T-helper 1 cell (primary cell): ENCODE data around the gene AP5Z1.

Experiments
- DNase-seq, 5 donors: peaks; one replicate each; pipeline ENCODE4 v3.0.0-alpha.2; 2012 to 2020

AP5Z1 gene

GRCh38 chr7:4766666-4767519, 8.5 kb upstream of the AP5Z1 start:
- DNase-seq: no peak

GRCh38 chr7:4768597-4769569, 6.5 kb upstream of the AP5Z1 start:
- DNase-seq: no peak

DNA sequence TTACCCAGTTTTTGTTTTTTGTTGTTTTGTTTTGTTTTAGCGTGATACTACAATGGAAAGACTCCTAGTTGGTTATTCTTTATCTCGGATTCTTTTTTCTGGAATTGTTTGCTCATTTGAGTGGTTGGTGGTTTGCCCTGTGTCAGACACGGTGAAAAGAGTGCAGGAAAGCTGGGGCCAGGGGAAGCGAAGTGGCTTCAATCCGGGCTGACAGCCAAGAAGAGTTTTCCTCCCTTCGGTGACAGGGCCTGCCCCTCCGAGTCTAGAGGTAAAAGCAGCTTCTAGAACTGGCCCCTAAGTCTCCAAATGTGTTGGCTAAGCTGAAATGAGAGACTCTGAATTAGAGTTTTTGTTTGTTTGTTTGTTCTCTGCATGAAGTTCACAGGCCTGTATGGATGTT, 5.7 kb upstream of the AP5Z1 start:
- DNase-seq: no peak

GRCh38 chr7:4770886-4771285, 4.5 kb upstream of the AP5Z1 start:
- DNase-seq: no peak

GRCh38 chr7:4771737-4772136, 3.7 kb upstream of the AP5Z1 start:
- no peak for DNase-seq

DNA sequence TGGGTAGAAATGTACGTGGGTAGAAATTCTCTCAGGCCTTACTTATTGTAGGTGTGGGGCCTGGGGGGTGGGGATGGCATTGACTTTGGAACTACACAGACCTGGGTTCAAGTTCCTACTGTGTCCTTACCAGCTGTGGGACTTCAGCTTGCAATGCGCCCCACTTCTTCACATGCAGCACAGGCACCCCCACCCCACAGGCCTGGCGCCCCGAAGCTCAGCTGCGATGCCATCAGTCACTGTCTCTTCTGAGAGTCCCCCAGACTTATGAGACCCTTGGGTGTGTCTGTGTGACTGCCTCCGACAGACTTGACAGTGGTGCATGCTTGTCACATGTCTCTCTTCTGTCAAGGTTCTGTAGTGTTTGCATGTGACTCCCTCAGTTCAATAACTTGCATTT, 3.1 kb upstream of the AP5Z1 start:
- DNase-seq: no peak

GRCh38 chr7:4774007-4774406, 1.4 kb upstream of the AP5Z1 start:
- no peak for DNase-seq

DNA sequence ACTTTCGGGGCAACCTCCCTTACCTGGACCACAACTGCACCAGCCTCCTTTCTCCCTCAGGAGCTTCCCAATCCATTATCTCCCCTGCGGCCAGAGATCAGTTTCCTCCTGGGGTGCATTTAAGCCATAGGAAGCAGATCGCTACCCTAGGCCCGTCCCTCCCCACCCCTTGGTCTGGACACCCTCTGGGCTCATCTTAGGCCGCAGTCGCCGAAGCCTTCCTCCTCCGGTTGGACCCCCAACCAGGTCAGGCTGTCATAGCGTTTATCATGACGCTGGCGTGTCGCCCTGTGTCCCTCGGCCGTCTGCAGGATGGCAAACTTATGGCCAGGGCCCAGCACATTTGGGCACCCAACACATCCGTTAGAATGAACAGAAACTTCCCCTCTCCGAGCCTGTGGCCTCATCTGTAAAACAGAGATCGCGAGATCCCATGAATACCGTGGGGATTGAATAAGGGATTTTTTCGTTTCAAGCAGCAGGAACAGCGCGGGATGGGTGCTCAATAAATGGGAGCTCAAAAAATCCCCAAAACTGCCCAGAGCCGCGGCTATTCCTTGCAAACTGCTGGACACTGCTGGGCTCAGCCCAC, 669 bp upstream of the AP5Z1 start:
- DNase-seq: no peak

DNA sequence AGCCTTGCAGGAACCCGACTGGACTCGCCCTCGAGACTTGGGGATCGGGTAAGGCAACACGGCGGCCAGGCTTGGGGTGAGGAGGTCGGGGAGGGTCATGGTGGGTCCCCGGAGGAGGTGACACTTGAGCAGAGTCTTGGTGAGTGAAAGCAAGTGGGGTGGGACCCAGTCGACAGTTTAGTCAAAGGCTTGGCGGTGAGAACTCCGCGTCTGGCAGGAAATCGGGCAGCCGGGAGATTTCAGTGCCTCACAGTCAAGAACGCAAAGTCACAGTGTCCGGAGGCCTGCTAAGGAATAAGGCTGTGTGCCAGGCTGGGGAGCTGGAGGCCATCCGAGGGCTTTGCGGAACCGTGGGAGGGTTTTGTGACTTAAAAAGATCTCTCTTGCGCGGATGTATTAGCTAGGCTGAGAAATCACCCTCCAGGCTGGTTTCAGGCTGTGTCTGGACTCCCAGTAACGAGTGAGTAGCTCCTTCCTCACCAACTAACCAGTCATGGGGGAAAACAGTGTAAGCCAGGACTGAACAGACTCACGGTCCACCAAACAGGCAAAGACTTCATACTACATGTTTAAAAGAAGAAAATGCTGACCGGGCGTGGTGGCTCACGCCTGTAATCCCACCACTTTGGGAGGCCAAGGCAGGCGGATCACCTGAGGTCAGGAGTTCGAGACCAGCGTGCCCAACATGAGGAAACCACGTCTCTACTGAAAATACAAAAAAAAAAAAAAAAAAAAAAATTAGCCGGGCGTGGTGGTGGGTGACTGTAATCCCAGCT, 613 bp downstream of the AP5Z1 start:
- peak in 3 of 5 donors; percentile 43 to 61 (median 44) for DNase-seq

- no peak for DNase-seq
These were observed 3.7 kb downstream of the AP5Z1 start for GRCh38 chr7:4779118-4779517.

DNA sequence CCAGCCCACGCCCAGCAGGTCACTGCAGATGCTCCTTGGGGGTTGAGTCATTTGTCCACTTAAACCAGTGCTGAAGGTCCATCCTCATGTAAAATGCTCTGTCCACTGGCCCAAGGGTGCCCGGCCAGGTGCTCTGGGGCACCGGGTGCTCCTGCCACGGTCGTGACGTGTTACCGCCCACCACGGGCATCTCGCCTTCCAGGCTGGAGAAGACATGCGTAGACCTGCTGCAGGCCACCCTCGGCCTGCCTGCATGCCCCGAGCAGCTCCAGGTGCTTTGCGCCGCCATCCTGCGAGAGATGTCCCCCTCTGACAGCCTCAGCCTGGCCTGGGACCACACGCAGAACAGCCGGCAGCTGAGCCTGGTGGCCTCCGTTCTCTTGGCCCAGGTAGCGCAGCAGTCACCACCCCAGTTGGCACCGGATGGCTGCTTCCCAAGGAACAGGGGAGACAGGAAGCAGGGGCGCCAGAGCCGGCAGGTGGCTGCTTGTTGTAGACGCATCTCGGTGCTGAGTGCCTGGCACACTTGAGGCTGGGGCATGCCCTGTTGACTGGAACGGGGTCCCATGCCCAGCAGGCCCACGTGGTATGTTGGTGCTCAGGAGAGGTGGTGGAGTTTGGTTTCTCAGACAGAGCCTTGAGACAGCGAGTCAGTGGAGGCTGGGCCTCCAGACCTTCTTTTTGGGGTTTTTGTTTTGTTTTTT, 6.1 kb downstream of the AP5Z1 start:
- no peak for DNase-seq

DNA sequence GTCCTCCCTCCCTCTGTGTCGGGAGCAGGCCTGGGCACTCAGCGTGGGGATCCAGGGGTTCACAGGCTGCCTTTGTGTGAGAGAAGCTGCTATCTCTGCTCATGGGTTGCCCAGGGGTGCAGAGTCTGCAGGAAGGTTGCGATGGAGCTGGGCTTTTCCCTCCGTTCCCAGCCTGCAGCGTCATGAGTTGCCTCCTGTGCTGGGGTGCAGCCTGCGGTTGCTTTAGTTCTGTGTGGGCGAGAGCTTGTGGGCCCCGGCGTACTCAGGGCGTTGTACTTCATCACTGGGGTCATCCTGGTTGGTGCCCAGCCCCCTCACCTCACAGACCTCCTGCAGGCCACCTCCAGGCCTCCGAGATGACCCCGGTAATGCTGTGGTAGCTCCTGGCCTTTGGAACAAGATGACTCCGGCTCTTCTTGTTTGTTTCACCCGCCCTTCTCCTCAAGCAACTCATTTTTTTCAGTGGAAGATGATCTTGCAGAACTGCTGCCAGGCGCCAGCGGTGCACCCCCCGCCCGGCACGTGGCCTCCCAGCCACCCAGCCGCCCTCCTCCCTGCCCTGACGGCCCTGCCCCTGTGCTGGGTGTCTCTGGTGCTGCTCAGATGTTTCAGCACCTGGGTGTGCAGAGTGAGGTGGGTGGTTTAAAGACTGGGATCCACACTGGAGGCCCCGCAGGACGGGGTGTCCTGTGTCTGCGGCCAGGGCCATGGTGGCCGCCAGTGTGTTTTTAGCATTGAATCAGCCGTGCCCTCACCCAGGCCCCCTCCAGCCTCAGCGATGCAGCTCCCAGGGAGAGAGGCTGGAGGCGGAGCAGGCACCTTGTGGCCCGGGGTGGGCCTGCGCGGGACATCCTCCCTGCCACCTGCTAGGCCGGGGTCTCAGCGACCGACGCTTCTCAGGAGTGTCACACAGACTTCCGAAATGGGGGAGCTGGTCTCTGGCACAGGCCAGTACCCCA, 7.2 kb downstream of the AP5Z1 start:
- DNase-seq: no peak

DNA sequence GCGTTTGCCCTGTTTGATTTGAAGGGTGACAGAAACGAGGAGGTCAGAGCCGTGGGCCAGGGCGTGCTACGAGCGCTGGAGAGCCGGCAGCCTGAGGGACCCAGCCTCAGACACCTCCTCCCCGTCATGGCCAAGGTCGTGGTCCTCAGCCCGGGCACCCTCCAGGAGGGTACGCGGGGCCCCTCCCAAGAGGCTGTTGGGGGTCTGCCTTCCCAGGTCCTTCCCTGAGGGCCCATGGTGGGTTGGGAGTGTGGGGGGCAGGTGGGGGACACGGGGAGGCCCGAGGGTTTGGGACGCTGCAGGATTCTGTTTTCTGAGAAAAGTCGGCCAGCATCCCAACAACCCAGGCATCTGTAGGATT, 7.8 kb downstream of the AP5Z1 start:
- DNase-seq: no peak

- no peak for DNase-seq
These were observed 8.4 kb downstream of the AP5Z1 start for GRCh38 chr7:4783762-4784351.

DNA sequence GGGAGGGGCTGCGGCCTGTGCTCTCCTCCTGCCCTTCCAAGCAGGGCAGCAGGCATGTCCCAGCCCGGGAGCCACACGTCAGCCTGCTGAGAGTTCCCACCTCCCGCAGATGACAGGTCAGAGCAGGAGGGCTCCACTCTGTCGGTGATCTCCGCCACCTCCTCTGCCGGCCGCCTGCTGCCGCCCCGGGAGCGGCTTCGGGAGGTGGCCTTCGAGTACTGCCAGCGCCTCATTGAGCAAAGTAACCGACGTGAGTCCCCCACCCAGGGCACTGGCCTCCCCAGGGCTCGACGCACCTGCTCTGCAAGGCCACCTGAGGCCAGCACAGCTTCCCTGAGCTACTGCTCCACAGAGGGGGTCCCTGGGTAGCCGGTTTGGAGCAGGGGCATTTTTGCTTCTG, 9.4 kb downstream of the AP5Z1 start:
- no peak for DNase-seq

GRCh38 chr7:4785371-4785770, 9.9 kb downstream of the AP5Z1 start:
- DNase-seq: no peak

DNA sequence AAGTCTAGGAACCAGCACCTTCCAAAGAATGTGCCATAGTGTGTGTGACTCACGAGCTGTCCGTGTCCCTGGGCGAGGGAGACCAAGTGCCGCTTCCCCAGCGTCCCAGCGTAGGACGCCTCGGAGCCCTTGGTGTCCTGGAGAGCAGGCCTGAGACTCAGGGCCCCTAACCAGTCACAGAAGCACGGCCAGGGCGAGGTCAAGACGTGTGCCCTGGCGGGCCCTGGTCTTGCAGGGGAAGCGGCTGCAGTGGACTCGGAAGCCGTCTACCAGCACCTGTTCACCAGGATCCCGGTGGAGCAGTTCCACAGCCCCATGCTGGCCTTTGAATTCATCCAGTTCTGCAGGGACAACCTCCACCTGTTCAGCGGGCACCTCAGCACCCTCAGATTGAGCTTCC, 10.6 kb downstream of the AP5Z1 start:
- DNase-seq: no peak

DNA sequence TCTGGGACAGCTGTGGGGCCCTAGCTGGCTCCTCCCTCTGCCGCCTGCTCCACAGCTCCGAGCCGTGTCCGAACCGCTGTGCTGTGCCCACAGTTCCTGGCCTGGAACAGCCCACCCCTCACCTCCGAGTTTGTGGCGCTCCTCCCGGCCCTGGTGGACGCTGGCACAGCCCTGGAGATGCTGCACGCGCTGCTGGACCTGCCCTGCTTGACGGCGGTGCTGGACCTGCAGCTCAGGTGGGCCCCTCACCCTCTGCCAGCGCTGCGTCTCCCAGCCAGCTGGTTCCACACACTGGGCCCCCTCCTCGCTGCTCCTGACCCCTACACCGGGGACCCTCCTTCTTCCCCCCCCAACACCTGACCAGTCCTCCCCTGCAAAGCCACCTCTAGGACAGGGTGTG, 12.1 kb downstream of the AP5Z1 start:
- DNase-seq: no peak

DNA sequence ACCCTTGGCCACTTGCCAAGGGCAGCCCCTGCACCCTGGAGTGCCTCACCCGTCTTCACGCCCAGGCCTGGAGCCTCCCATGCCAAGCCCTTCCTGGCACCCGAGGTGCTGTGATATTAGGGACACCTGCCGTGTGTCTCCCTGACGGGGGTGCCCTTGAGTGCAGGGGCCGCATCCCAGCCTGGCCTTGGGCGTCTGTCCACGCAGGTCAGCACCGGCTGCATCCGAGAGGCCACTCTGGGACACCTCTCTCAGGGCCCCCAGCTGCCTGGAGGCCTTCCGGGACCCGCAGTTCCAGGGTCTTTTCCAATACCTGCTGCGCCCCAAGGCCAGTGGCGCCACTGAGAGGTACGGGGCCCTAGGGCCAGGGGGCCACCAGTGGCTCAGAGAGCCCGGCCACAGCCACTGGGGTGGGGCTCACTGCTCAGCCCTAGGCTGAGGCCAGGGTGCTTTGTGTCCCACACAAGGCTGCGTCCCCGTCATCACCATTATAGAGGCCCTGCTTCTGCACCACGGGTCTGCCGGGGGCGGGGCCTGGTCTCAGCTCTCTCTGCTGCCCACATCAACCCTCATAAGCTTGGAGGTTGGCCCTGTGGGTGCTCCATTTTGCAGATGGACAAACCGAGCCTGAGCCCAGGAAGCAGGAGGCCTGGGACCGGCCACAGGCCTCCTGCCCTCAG, 12.7 kb downstream of the AP5Z1 start:
- DNase-seq: no peak
